Astrocyte of the spinal cord (primary cell): ENCODE measurements around the gene TMEM63C.
"Not testable (repeated sequence)": the region's sequence is repeated elsewhere in the genome, so short reads cannot be mapped to it uniquely, and the experiment has no call there.

Source experiments
- DNase-seq: peaks from one replicate; pipeline ENCODE4 v3.0.0; 2011; ENCODE audit warnings: low read depth, low spot score
- H3K4me3 ChIP-seq: 2 replicates; pipeline ENCODE4 v1.5.1; 2011; ENCODE audit warnings: low read depth, mild to moderate bottlenecking, low read length, moderate library complexity
- in situ Hi-C: cut with HindIII; loops from 2 replicates; pipeline ENCODE4 v1.10.0; 2017; ENCODE audit warnings: low sequenced_read_pairs
- TF ChIP-seq, protein P1 (sequence below): IDR thresholded peaks from 2 replicates; pipeline ENCODE4 v1.5.1; 2012; ENCODE audit warnings: low read depth, mild to moderate bottlenecking, low read length, inconsistent platforms

The TMEM63C gene

DNA sequence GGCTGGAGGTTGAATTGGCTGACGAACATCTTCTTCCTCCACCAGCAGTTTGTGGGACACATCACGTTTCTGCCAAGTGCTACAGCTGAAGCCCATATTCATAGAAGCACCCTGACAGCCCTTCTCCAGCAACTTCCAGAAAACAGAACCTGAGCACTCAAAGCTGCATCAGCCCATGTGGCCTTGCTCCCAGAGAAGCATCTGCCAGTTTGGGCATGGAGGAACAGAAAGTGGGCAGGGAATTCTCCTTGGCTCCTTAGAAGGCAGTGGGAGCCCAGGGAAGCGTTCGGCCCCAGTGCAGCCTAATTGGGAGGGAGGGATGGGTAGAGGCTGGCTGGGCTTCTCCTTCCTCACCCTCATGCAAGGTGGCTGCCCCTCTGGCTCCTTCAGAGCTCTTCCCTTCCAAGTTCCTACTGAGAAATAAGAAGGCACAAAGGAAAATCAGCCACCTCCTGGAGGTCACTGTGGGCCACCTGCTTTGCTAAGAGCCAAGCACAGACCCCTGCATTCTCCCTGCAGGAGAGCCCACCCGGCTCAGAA, 93.5 kb downstream of the TMEM63C start:
- in situ Hi-C loops, result no loop called here
- no peak overlapping the region for H3K4me3 ChIP-seq
- TF ChIP-seq, protein P1, sequence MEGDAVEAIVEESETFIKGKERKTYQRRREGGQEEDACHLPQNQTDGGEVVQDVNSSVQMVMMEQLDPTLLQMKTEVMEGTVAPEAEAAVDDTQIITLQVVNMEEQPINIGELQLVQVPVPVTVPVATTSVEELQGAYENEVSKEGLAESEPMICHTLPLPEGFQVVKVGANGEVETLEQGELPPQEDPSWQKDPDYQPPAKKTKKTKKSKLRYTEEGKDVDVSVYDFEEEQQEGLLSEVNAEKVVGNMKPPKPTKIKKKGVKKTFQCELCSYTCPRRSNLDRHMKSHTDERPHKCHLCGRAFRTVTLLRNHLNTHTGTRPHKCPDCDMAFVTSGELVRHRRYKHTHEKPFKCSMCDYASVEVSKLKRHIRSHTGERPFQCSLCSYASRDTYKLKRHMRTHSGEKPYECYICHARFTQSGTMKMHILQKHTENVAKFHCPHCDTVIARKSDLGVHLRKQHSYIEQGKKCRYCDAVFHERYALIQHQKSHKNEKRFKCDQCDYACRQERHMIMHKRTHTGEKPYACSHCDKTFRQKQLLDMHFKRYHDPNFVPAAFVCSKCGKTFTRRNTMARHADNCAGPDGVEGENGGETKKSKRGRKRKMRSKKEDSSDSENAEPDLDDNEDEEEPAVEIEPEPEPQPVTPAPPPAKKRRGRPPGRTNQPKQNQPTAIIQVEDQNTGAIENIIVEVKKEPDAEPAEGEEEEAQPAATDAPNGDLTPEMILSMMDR, result no peak
- DNase-seq, result no peak

DNA sequence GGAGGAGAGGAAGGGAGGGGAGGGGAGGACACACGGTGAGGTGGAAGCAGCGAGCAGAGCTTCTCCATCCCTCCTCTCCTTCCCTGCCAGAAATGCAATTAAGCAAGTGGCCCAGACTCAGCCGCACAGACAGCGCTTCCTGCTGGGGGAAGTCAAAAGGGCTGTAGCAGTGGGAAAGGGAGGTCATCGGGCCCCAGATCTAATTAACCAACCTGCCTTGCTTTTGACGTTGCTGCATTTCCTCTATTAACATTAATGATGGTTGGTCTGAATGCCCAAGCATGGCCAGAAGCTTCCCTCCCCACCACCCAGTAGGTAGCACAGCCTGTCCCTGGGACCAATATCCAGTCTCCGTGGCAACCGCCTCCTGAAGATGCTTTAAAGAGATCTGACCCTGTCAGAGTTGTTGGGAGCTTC, 94.0 kb downstream of the TMEM63C start:
- in situ Hi-C loops, result no loop called here
- TF ChIP-seq, protein P1, result no peak

DNA sequence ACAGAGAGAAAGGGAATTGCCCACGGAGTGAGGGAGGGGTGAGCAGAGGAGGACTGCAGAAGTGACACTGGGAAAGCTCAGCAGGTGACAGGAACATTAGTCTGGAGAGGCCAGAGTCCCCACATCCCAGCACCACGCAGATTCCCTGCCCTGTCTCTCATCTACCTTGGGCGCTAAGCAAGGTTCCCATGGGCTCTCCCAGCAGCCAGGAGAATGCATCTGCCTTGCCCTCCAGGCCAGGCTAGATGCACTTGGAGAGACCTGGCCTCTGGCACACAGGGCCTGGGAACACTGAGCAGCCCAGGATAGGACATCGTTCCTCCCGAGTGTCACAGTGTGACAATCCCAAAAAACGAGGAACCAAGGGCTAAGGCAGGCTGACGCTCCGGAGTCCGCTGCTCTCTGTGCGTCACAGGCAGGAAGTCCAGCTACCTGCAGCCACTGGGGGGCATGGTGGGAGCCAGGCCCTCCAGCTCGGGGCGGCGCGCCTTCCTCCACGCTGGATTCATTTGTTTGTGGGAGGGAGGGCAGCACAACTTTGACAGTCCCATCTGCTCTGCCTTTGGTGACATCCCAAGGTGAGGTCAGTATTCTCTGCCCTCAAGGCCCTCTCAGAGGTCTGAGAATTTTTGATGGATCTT, 94.8 kb downstream of the TMEM63C start:
- in situ Hi-C loops, result no loop called here
- TF ChIP-seq, protein P1, result no peak
- DNase-seq, result no peak

More for the DNA sequence above, 94.0 kb downstream of the TMEM63C start:
- H3K4me3 ChIP-seq, result no peak overlapping the region
- DNase-seq, result no peak

DNA sequence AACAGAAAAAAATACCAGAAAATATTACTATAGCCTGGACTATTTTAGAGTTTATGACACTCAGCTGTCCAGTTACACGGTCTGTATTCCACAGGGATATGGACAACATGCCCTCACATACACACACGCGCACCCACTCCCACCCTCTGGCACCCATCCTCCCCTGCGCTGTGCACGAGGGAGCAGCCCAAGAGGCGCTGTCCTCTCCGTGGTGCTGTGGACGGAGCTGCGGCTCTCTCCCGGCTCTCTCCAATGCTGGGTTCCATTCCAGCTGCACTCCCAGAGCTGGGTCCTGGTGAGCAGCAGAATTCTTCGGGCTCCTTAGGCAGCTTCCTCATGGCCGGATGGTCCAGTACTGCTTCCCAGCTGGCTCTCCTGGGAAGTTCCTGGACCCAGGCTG, 95.4 kb downstream of the TMEM63C start:
- in situ Hi-C loops, result no loop called here
- TF ChIP-seq, protein P1, result no peak
- DNase-seq, result no peak
- no peak overlapping the region for H3K4me3 ChIP-seq

More for the DNA sequence above, 94.8 kb downstream of the TMEM63C start:
- H3K4me3 ChIP-seq, result no peak overlapping the region

DNA sequence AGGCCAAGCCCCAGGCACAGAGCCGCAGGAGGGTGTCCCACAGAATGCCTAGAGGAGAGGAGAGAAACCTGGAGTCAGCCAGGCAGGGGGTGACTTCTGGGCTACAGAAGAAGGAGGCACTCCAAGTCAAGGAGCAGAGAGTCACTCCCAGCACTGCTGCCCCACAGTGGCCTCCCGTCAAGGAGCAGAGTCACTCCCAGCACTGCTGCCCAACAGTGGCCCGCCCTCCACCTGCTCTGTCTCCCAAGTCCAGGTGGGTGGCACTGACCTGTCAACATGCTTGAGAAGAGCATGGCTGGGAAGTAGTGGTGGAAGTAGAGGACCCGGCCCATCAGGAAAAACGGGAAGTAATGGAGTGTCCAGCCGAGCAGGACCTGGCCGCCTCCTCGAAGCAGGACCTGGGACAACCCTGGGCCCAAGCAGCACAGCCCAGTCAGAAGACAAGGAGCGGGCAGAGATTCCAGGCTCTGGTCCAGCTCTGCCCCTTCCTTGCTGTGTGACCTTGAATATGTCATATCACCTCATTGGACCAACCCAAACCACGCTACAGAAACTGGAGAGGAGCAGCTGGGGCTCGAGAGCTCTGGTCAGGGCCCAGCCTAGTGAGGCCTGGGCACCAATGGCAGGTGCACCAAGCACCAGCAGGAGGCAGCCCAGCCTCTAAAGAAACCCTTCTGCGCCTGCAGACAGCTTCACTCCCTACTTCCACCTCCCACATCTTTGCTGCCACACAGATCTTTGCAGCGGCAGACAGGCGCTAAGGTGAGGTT, 97.0 kb downstream of the TMEM63C start:
- in situ Hi-C loops, result no loop called here
- no peak overlapping the region for H3K4me3 ChIP-seq
- TF ChIP-seq, protein P1, result no peak
- DNase-seq, result no peak

DNA sequence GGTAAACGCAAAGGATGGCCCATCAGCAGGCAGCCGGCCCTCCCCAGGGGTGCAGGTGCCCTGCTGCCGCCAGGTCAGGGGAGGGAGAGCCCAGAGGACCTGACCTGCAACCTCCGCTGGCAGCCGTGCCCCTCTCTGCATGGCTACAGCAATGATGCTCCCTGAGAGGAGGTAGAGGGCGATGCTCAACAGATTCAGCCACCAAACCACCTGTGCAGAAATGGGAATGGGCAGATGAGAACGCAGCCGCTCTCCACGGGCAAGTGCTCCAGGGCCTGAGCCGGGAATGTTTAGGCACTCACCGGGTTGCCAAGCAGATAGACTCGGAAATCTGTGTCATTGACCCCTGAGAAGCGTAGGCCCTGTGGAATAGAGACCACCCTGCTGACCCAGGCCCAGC, 98.1 kb downstream of the TMEM63C start:
- H3K4me3 ChIP-seq, result no peak overlapping the region
- in situ Hi-C loops, result no loop called here
- TF ChIP-seq, protein P1, result no peak
- no peak for DNase-seq

DNA sequence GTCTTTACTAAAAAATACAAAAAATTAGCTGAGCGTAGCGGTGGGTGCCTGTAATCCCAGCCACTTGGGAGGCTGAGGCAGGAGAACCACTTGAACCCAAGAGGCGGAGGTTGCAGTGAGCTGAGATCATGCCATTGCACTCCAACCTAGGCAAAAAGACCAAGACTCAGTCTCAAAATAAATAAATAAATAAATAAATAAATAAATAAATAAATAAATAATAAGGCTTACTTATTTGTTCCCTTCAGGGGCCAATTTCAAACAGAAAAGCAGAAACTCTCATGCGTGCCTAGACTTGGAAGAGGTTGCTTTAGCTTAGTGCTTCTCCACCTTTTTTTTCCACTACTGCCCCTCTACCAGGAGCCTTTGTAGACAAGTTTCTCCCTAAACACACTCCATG, 99.3 kb downstream of the TMEM63C start:
- in situ Hi-C loops, H3K4me3 ChIP-seq, DNase-seq: not testable (repeated sequence)
